DND-41 (cell line): ENCODE measurements around the gene PHACTR1.

Source experiments
- ATAC-seq: fragments of 200-7000 bp; cut with Tn5 transposase; 3 replicates; pipeline ENCODE4 v1.9.1; 2021; ENCODE audit warnings: low read depth; ENCODE audit not compliant: insufficient read depth
- DNase-seq: peaks from one replicate; pipeline ENCODE4 v3.0.0-alpha.2; 2020
- H2AFZ ChIP-seq: 2 replicates; pipeline ENCODE4 v1.6.0; 2012; ENCODE audit warnings: low read depth, low read length
- H3K27ac ChIP-seq: 2 replicates; pipeline ENCODE4 v1.5.1; 2012; ENCODE audit warnings: low read length, inconsistent platforms
- H3K27me3 ChIP-seq: fragments of 200-600 bp; sonication (generic); 2 replicates; pipeline ENCODE4 v1.6.0; 2012; ENCODE audit warnings: low read length, mild to moderate bottlenecking, inconsistent platforms; ENCODE audit not compliant: insufficient read depth, poor library complexity
- H3K36me3 ChIP-seq: 2 replicates; pipeline ENCODE4 v1.5.1; 2012; ENCODE audit warnings: low read length, inconsistent platforms; ENCODE audit not compliant: insufficient read depth
- H3K4me1 ChIP-seq: 2 replicates; pipeline ENCODE4 v1.5.1; 2012; ENCODE audit warnings: mild to moderate bottlenecking, low read length; ENCODE audit not compliant: insufficient read depth
- H3K4me2 ChIP-seq: 2 replicates; pipeline ENCODE4 v1.6.0; 2012; ENCODE audit warnings: mild to moderate bottlenecking, moderate library complexity, low read length, inconsistent platforms; ENCODE audit not compliant: insufficient read depth
- H3K4me3 ChIP-seq, 2 experiments: fragments of 200-600 bp in 1 of 2; shearing (Covaris generic) in 1 of 2; 2 replicates each; pipeline ENCODE4 v1.5.1; 2012 to 2016; ENCODE audit warnings: inconsistent platforms in 2 of 2, low read length in 2 of 2, mild to moderate bottlenecking in 2 of 2, low read depth in 1 of 2, moderate library complexity in 1 of 2
- H3K79me2 ChIP-seq: 2 replicates; pipeline ENCODE4 v1.6.0; 2012; ENCODE audit warnings: low read length, inconsistent platforms; ENCODE audit not compliant: insufficient read depth
- H3K9ac ChIP-seq: 2 replicates; pipeline ENCODE4 v1.6.0; 2012; ENCODE audit warnings: low read depth, mild to moderate bottlenecking, inconsistent platforms, low read length, moderate library complexity
- H3K9me3 ChIP-seq: 2 replicates; pipeline ENCODE4 v1.5.1; 2012; ENCODE audit warnings: low read length, moderate library complexity, mild to moderate bottlenecking, inconsistent platforms; ENCODE audit not compliant: insufficient read depth, severe bottlenecking
- H4K20me1 ChIP-seq: 2 replicates; pipeline ENCODE4 v1.6.0; 2012; ENCODE audit warnings: low read length; ENCODE audit not compliant: insufficient read depth
- EZH2 ChIP-seq: IDR thresholded peaks from 3 replicates; pipeline ENCODE4 v1.6.1; 2012; ENCODE audit warnings: borderline replicate concordance, low read depth, mild to moderate bottlenecking, moderate library complexity, low read length, inconsistent platforms; ENCODE audit not compliant: severe bottlenecking
- TF ChIP-seq, protein P1 (sequence below): IDR thresholded peaks from 2 replicates; pipeline ENCODE4 v1.5.1; 2012; ENCODE audit warnings: borderline replicate concordance, low read length, moderate library complexity, mild to moderate bottlenecking; ENCODE audit not compliant: poor library complexity, severe bottlenecking; ENCODE audit errors: extremely low read depth

PHACTR1 gene

GRCh38 chr6:13272131-13273046 is 555.8 kb downstream of the PHACTR1 start:
- Histone ChIP-seq H2AFZ (no peak overlapping the region), H3K9ac (no peak overlapping the region), H4K20me1 (no peaks in the 10 kb centered on the region), H3K36me3 (no peaks in the 10 kb centered on the region), H3K27ac (no peak overlapping the region), H3K4me3 (no peak overlapping the region), H3K4me2 (no peak overlapping the region), H3K79me2 (no peaks in the 10 kb centered on the region), H3K27me3 (no peaks in the 10 kb centered on the region), H3K9me3 (no peaks in the 10 kb centered on the region), H3K4me1 (no peaks in the 10 kb centered on the region)
- DNase-seq: no peak
- no peak for TF ChIP-seq EZH2
- TF ChIP-seq, protein P1, sequence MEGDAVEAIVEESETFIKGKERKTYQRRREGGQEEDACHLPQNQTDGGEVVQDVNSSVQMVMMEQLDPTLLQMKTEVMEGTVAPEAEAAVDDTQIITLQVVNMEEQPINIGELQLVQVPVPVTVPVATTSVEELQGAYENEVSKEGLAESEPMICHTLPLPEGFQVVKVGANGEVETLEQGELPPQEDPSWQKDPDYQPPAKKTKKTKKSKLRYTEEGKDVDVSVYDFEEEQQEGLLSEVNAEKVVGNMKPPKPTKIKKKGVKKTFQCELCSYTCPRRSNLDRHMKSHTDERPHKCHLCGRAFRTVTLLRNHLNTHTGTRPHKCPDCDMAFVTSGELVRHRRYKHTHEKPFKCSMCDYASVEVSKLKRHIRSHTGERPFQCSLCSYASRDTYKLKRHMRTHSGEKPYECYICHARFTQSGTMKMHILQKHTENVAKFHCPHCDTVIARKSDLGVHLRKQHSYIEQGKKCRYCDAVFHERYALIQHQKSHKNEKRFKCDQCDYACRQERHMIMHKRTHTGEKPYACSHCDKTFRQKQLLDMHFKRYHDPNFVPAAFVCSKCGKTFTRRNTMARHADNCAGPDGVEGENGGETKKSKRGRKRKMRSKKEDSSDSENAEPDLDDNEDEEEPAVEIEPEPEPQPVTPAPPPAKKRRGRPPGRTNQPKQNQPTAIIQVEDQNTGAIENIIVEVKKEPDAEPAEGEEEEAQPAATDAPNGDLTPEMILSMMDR: no peak
- no peak for ATAC-seq

DNA sequence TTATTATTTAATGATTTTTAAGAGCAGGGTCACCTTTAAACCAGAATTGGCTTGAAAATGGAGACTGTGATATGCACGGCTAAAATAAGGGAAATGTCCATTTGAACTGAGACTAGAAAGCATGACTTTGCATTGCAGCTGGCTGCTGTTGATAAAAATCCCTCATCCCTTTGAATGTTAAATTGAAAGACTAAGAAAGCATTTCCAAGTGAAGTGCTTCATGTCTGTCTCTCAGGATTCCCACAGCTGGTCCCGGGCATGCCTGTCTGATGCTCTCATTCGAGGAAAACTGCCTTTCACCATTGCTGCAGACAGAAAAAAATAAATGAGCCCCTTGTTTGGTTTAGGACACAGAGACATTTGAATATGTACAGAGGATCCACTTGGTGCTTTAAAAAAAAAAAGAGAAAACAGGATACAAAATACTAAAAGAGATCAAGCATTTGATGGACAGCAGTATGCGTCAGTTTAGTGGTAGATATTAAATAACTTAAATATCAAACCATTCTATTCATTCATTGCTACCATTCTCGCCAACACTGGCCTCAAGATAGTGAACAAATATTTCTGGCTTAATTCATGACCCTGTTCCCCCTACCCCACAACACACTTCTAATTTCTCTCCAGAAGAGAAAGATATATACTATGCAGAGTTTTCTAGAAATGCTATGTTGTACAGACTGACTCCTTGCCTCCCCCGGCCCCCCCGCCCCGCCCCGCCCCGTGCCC is 556.8 kb downstream of the PHACTR1 start:
- Histone ChIP-seq H3K9me3 (no peaks in the 10 kb centered on the region), H4K20me1 (no peaks in the 10 kb centered on the region), H3K79me2 (no peaks in the 10 kb centered on the region), H3K36me3 (no peaks in the 10 kb centered on the region), H3K9ac (no peak overlapping the region), H3K4me2 (no peak overlapping the region), H3K4me1 (no peaks in the 10 kb centered on the region), H2AFZ (no peak overlapping the region), H3K4me3 (no peak overlapping the region), H3K27ac (no peak overlapping the region), H3K27me3 (no peaks in the 10 kb centered on the region)
- ATAC-seq (no peak), DNase-seq (no peak)
- no peak for TF ChIP-seq EZH2
- TF ChIP-seq, protein P1: no peak

- Histone ChIP-seq H3K27ac (no peak overlapping the region), H3K4me1 (no peaks in the 10 kb centered on the region), H4K20me1 (no peaks in the 10 kb centered on the region), H3K4me2 (no peak overlapping the region), H3K9ac (no peak overlapping the region), H3K79me2 (no peaks in the 10 kb centered on the region), H3K27me3 (no peaks in the 10 kb centered on the region), H2AFZ (no peak overlapping the region), H3K36me3 (no peaks in the 10 kb centered on the region), H3K4me3 (no peak overlapping the region), H3K9me3 (no peaks in the 10 kb centered on the region)
- ATAC-seq: no peak
- no peak for DNase-seq
- TF ChIP-seq, protein P1: no peak
- TF ChIP-seq EZH2: no peak
Observed at GRCh38 chr6:13273931-13274706, 557.6 kb downstream of the PHACTR1 start.
